ENCODE results near the gene WDR20.

- no peak for TF ChIP-seq CTCF (optimal IDR thresholded peaks at IDR 0.05 in 1 of 3, IDR thresholded peaks at IDR 0.05 in 1 of 3, conservative IDR thresholded peaks at IDR 0.05 in 1 of 3; ENCODE audit: extremely low read depth in 1 of 3, insufficient read depth in 2 of 3, low read length in 3 of 3)
- TF ChIP-seq EZH2 (IDR thresholded peaks at IDR 0.05; ENCODE audit: low read length): no peak
Measured at GRCh38 chr14:102256716-102257115, 117.0 kb downstream of the WDR20 start.
